ENCODE results near the gene ADPRHL1. TPM values are rescaled to one million over a fixed set of nuclear protein-coding genes. Genes with fewer than 3 reads are reported as not detected.
A peak's percentile ranks its signal among the peaks of the same experiment; 100 is the strongest.

The ADPRHL1 gene
- total and polyA plus RNA-seq, 2 donors (not counting 1 experiment from before 2014, with no cell fraction given), result 0.28 to 1.3 TPM

DNA sequence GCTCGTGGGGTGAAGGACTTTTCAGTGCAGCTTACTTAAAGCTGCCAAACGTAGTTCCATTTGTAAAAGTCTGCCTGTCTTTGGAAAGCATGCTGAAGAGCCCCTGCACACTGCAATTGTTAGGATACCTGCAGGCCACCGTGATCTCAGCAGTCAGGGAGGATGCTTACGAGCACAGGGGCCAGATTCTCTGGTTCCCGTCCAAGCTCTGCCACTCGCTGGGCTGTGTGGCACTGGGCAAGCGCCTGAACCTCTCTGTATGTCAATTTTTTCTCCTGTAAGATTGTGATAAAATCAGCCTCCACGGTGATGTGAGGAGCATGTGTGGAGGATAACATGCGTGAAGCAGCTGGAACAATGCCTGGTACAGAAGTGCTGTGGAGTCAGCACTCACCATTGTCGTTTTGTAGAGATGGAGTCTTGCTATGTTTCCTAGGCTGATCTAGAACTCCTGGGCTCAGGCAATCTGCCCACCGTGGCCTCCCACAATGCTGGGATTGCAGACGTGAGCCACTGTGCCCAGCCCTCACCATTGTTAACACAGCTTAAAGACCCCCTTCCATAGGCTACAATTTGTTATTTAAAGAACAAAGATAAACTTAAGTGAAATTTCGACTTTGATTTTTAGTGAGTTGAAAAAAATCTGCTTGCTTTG lies 3.5 kb downstream of the ADPRHL1 start:
- no peak overlapping the region for H3K9ac ChIP-seq (ENCODE audit: low read length)
- POLR2A ChIA-PET, result no interaction called here
- no peaks in the 10 kb centered on the region for H3K36me3 ChIP-seq (replicated peaks in 1 of 2; ENCODE audit: control extremely low read depth in 1 of 2, control insufficient read depth in 1 of 2, extremely low read depth in 1 of 2, insufficient read depth in 2 of 2, low read length in 1 of 2)
- Mint-ChIP-seq H3K27me3 (no peaks in the 10 kb centered on the region), H3K9me3 (ENCODE audit: insufficient read depth) (no peaks in the 10 kb centered on the region), H3K27ac (peak overlapping the region; percentile 72), H3K4me3 (peak overlapping the region; percentile 16), H3K4me1 (peaks cover 28% of the 10 kb centered on the region)
- CTCF ChIA-PET, result interaction anchor here (0.6 to 1.6 kb wide), 3 partner anchors 56 to 480 kb away, joined by 3 to 4 read pairs (median 4); partner anchors contain the start of gene MCF2L
- ATAC-seq (ENCODE audit: low read depth) (no peak), DNase-seq (no peak)
- intact Hi-C loops (cut with micrococcal nuclease), result loop anchor here (2.0 to 5.0 kb wide), 2 partner anchors 153 to 175 kb away; partner anchors contain the start of gene LAMP1
- H3K79me2 ChIP-seq (ENCODE audit: control insufficient read depth, insufficient read depth, low read length), result no peaks in the 10 kb centered on the region
- H4K20me1 ChIP-seq (ENCODE audit: control insufficient read depth, insufficient read depth, low read length, poor library complexity, severe bottlenecking), result no peaks in the 10 kb centered on the region
- H3K4me1 ChIP-seq (ENCODE audit: control insufficient read depth in 2 of 2, insufficient read depth in 2 of 2, low read length in 2 of 2), result peaks cover 11 to 20% of the 10 kb centered on the region in 2 donors
- H3K27me3 ChIP-seq (replicated peaks in 1 of 4; ENCODE audit: control extremely low read depth in 1 of 4, control insufficient read depth in 3 of 4, insufficient read depth in 4 of 4, low read length in 3 of 4), result peaks cover 0 to 3% (median 0%) of the 10 kb centered on the region in 4 experiments
- no peak overlapping the region for H2AFZ ChIP-seq (ENCODE audit: insufficient read depth, low read depth, low read length, poor library complexity, severe bottlenecking)
- H3K27ac ChIP-seq (ENCODE audit: low read length in 2 of 2), result peak overlapping the region in 1 of 2 donors; percentile 18
- 90% methylated on average over 11 of the region's 13 CpGs for WGBS (ENCODE audit: insufficient coverage)
- H3K4me3 ChIP-seq (ENCODE audit: control extremely low read depth in 1 of 5, extremely low read depth in 1 of 5, insufficient read depth in 1 of 5, low read depth in 2 of 5, low read length in 4 of 5), result peak overlapping the region in 1 of 5 experiments; percentile 35
- TF ChIP-seq, protein P1, sequence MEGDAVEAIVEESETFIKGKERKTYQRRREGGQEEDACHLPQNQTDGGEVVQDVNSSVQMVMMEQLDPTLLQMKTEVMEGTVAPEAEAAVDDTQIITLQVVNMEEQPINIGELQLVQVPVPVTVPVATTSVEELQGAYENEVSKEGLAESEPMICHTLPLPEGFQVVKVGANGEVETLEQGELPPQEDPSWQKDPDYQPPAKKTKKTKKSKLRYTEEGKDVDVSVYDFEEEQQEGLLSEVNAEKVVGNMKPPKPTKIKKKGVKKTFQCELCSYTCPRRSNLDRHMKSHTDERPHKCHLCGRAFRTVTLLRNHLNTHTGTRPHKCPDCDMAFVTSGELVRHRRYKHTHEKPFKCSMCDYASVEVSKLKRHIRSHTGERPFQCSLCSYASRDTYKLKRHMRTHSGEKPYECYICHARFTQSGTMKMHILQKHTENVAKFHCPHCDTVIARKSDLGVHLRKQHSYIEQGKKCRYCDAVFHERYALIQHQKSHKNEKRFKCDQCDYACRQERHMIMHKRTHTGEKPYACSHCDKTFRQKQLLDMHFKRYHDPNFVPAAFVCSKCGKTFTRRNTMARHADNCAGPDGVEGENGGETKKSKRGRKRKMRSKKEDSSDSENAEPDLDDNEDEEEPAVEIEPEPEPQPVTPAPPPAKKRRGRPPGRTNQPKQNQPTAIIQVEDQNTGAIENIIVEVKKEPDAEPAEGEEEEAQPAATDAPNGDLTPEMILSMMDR (IDR thresholded peaks at IDR 0.05), result no peak
- TF ChIP-seq EZH2 (IDR thresholded peaks at IDR 0.05; ENCODE audit: borderline replicate concordance, insufficient read depth, low read depth, low read length, poor library complexity, severe bottlenecking), result no peak
- H3K9me3 ChIP-seq (ENCODE audit: control extremely low read depth in 1 of 3, control insufficient read depth in 2 of 3, insufficient read depth in 1 of 3, low read length in 2 of 3), result no peaks in the 10 kb centered on the region
- H3K4me2 ChIP-seq (replicated peaks; ENCODE audit: low read depth, low read length, poor library complexity, severe bottlenecking), result peak overlapping the region; percentile 35
